B cell (primary cell): ENCODE results near the gene STAT5B. TPM values are rescaled to one million over a fixed set of nuclear protein-coding genes. Genes with fewer than 3 reads are reported as not detected.
"Not testable (repeated sequence)": the region's sequence is repeated elsewhere in the genome, so short reads cannot be mapped to it uniquely, and the experiment has no call there.

Experiments used
- ATAC-seq: fragments of 200-7000 bp; cut with Tn5 transposase; one replicate; pipeline ENCODE4 v1.10.0; 2021; ENCODE audit warnings: low read depth, mild to moderate bottlenecking, moderate number of reproducible peaks, moderate library complexity
- CTCF ChIA-PET: fragments of 350-600 bp; sonication (Branson Sonifier 250); formaldehyde crosslinking; loops from one replicate; lab custom pipeline; 2021; ENCODE audit warnings: antibody characterized with exemption, inconsistent platforms; lab: Charles Lee
- POLR2A ChIA-PET: fragments of 350-600 bp; sonication (Branson Sonifier 250); formaldehyde crosslinking; loops from one replicate; lab custom pipeline; 2021; ENCODE audit warnings: antibody characterized with exemption; lab: Charles Lee
- DNase-seq: peaks from one replicate; pipeline ENCODE4 v3.0.0; 2013
- H2AFZ ChIP-seq: 2 replicates; pipeline ENCODE4 v1.6.1; 2012; ENCODE audit warnings: mild to moderate bottlenecking, low read depth, low read length; ENCODE audit not compliant: insufficient read depth, poor library complexity, severe bottlenecking
- H3K27ac ChIP-seq, 2 donors: 1 replicate in 1 of 2; 2 replicates in 1 of 2; pipeline ENCODE4 v1.5.1; 2012 to 2013; ENCODE audit warnings: low read length in 2 of 2, mild to moderate bottlenecking in 2 of 2, moderate library complexity in 1 of 2
- H3K27me3 ChIP-seq, 4 experiments: fragments of 200-600 bp in 1 of 4; sonication (generic) in 1 of 4; replicated peaks in 1 of 4; 1 replicate in 2 of 4; 2 replicates in 2 of 4; pipeline versions ENCODE4 v1.6.1 to v1.7.0; 2013 to 2016; ENCODE audit warnings: low read length in 3 of 4, mild to moderate bottlenecking in 2 of 4, mixed read lengths in 1 of 4, moderate library complexity in 1 of 4; ENCODE audit not compliant: insufficient read depth in 4 of 4, control insufficient read depth in 3 of 4; ENCODE audit errors: control extremely low read depth in 1 of 4
- H3K36me3 ChIP-seq, 2 experiments: replicated peaks in 1 of 2; 1 replicate in 1 of 2; 2 replicates in 1 of 2; pipeline versions ENCODE4 v1.6.1 to v1.7.1; 2013; ENCODE audit warnings: low read length in 1 of 2; ENCODE audit not compliant: insufficient read depth in 2 of 2, control insufficient read depth in 1 of 2; ENCODE audit errors: control extremely low read depth in 1 of 2, extremely low read depth in 1 of 2
- H3K4me1 ChIP-seq, 2 donors: fragments of 200-600 bp in 1 of 2; sonication (generic) in 1 of 2; 1 replicate in 1 of 2; 2 replicates in 1 of 2; pipeline versions ENCODE4 v1.5.1 to v1.6.1; 2013 to 2017; ENCODE audit warnings: low read length in 2 of 2; ENCODE audit not compliant: control insufficient read depth in 2 of 2, insufficient read depth in 2 of 2
- H3K4me2 ChIP-seq: replicated peaks from 2 replicates; pipeline ENCODE3; 2012; ENCODE audit warnings: mild to moderate bottlenecking, low read depth, low read length; ENCODE audit not compliant: poor library complexity, severe bottlenecking
- H3K4me3 ChIP-seq, 5 experiments: fragments of 200-600 bp in 1 of 5; sonication (generic) in 1 of 5; 1 replicate in 3 of 5; 2 replicates in 2 of 5; pipeline versions ENCODE4 v1.5.1 to v1.7.0; 2011 to 2016; ENCODE audit warnings: low read length in 4 of 5, mild to moderate bottlenecking in 4 of 5, low read depth in 2 of 5, control low read depth in 1 of 5, moderate library complexity in 1 of 5; ENCODE audit not compliant: insufficient read depth in 1 of 5; ENCODE audit errors: control extremely low read depth in 1 of 5, extremely low read depth in 1 of 5
- H3K79me2 ChIP-seq: fragments of 200-600 bp; sonication (generic); one replicate; pipeline ENCODE4 v1.6.0; 2016; ENCODE audit warnings: low read length; ENCODE audit not compliant: control insufficient read depth, insufficient read depth
- H3K9ac ChIP-seq: fragments of 200-600 bp; sonication (generic); 2 replicates; pipeline ENCODE4 v1.6.1; 2017; ENCODE audit warnings: mild to moderate bottlenecking, low read length, moderate library complexity
- H3K9me3 ChIP-seq, 3 donors: one replicate each; pipeline versions ENCODE4 v1.6.1 to v1.7.1; 2013; ENCODE audit warnings: low read length in 2 of 3; ENCODE audit not compliant: control insufficient read depth in 2 of 3, insufficient read depth in 1 of 3; ENCODE audit errors: control extremely low read depth in 1 of 3
- H4K20me1 ChIP-seq: 2 replicates; pipeline ENCODE4 v1.6.0; 2012; ENCODE audit warnings: mild to moderate bottlenecking, low read length; ENCODE audit not compliant: insufficient read depth, control insufficient read depth, poor library complexity, severe bottlenecking
- H3K27ac Mint-ChIP-seq: one replicate; pipeline ENCODE4 v1.8.0; 2021; ENCODE audit warnings: mixed read lengths
- H3K27me3 Mint-ChIP-seq: one replicate; pipeline ENCODE4 v1.8.0; 2021; ENCODE audit warnings: mixed read lengths
- H3K4me1 Mint-ChIP-seq: one replicate; pipeline ENCODE4 v1.8.0; 2021; ENCODE audit warnings: mixed read lengths
- H3K4me3 Mint-ChIP-seq: one replicate; pipeline ENCODE4 v1.8.0; 2021; ENCODE audit warnings: mixed read lengths
- H3K9me3 Mint-ChIP-seq: one replicate; pipeline ENCODE4 v1.8.0; 2022; ENCODE audit warnings: mixed read lengths; ENCODE audit not compliant: insufficient read depth
- EZH2 ChIP-seq: IDR thresholded peaks from 2 replicates; pipeline ENCODE4 v1.6.1; 2012; ENCODE audit warnings: borderline replicate concordance, low read depth, mild to moderate bottlenecking, moderate library complexity, low read length; ENCODE audit not compliant: insufficient read depth, poor library complexity, severe bottlenecking
- WGBS: methylation state at CpG from one replicate; pipeline ENCODE4 v1.1.5; 2013; ENCODE audit warnings: missing lambda C conversion rate; ENCODE audit not compliant: insufficient coverage; 5-methylcytosine and 5-hydroxymethylcytosine counted together
- intact Hi-C: fragments of 100-400 bp; cut with micrococcal nuclease; formaldehyde crosslinking; loops from one replicate; pipeline ENCODE4 v1.10.0; 2022
- polyA plus RNA-seq: library from polyadenylated mRNA; depleted of rRNA; stranded (reverse); fragments of >200 nt; gene quantifications from 2 replicates; pipeline ENCODE4 v1.2.3, GENCODE V29; 2012
- total RNA-seq, 2 donors: library from RNA; stranded (reverse); fragments of 120-200 nt in 1 of 2; gene quantifications; 1 replicate in 1 of 2; 2 replicates in 1 of 2; pipeline versions ENCODE4 v1.2.3 to v1.2.4, GENCODE V29; 2013 to 2022
- TF ChIP-seq, protein P1 (sequence below): fragments of 200-600 bp; IDR thresholded peaks from one replicate; pipeline ENCODE4 v1.8.0; 2022; ENCODE audit warnings: antibody characterized with exemption, mild to moderate bottlenecking

STAT5B gene
- total and polyA plus RNA-seq, 2 donors (not counting 1 experiment from before 2014, with no cell fraction given) = 70.0 to 103 TPM

DNA sequence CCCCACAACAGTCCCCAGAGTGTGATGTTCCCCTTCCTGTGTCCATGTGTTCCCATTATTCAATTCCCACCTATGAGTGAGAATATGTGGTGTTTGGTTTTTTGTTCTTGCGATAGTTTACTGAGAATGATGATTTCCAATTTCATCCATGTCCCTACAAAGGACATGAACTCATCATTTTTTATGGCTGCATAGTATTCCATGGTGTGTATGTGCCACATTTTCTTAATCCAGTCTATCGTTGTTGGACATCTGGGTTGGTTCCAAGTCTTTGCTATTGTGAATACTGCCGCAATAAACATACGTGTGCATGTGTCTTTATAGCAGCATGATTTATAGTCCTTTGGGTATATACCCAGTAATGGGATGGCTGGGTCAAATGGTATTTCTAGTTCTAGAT, 11.8 kb downstream of the STAT5B start:
- intact Hi-C loops, H3K27me3 Mint-ChIP-seq, H4K20me1 ChIP-seq, H3K27ac ChIP-seq, H3K4me3 ChIP-seq, H3K4me2 ChIP-seq, H3K9ac ChIP-seq, H2AFZ ChIP-seq, H3K27me3 ChIP-seq, H3K4me3 Mint-ChIP-seq, DNase-seq, H3K9me3 Mint-ChIP-seq, ATAC-seq, H3K9me3 ChIP-seq, H3K27ac Mint-ChIP-seq, H3K36me3 ChIP-seq: not testable (repeated sequence)
- Histone ChIP-seq H3K79me2 (peaks cover 73% of the 10 kb centered on the region), H3K4me1 (peaks cover 4 to 13% of the 10 kb centered on the region in 2 donors)
- POLR2A ChIA-PET = interaction anchor here (0.7 kb wide), 2 partner anchors 23 to 74 kb away, joined by 4 read pairs; no protein-coding TSS in a partner anchor
- H3K4me1 Mint-ChIP-seq = peaks cover 21% of the 10 kb centered on the region
- CTCF ChIA-PET = interaction anchor here (0.9 kb wide), 1 partner anchor 24 kb away, joined by 3 read pairs; no protein-coding TSS in a partner anchor
- WGBS = no CpG with 5 or more reads among the region's 4 CpGs

GRCh38 chr17:42260318-42260717, 15.9 kb downstream of the STAT5B start:
- Histone ChIP-seq H3K9me3 (no peaks in the 10 kb centered on the region), H3K4me2 (no peak overlapping the region), H3K27ac (no peak overlapping the region), H3K4me3 (no peak overlapping the region), H3K9ac (no peak overlapping the region), H2AFZ (no peak overlapping the region), H3K79me2 (peaks cover 65% of the 10 kb centered on the region), H3K27me3 (no peaks in the 10 kb centered on the region), H3K36me3 (no peaks in the 10 kb centered on the region), H3K4me1 (peaks cover 4 to 13% of the 10 kb centered on the region in 2 donors), H4K20me1 (no peaks in the 10 kb centered on the region)
- no peak for DNase-seq
- 92% methylated on average over 4 of the region's 6 CpGs for WGBS
- intact Hi-C loops = no loop called here
- H3K27ac Mint-ChIP-seq = no peak overlapping the region
- peaks cover 21% of the 10 kb centered on the region for H3K4me1 Mint-ChIP-seq
- ChIA-PET POLR2A (no interaction called here), CTCF (interaction anchor here (1.5 kb wide), 1 partner anchor 14 kb away, joined by 5 read pairs; no protein-coding TSS in a partner anchor)
- H3K27me3 Mint-ChIP-seq = no peaks in the 10 kb centered on the region
- TF ChIP-seq EZH2 = no peak
- TF ChIP-seq, protein P1, sequence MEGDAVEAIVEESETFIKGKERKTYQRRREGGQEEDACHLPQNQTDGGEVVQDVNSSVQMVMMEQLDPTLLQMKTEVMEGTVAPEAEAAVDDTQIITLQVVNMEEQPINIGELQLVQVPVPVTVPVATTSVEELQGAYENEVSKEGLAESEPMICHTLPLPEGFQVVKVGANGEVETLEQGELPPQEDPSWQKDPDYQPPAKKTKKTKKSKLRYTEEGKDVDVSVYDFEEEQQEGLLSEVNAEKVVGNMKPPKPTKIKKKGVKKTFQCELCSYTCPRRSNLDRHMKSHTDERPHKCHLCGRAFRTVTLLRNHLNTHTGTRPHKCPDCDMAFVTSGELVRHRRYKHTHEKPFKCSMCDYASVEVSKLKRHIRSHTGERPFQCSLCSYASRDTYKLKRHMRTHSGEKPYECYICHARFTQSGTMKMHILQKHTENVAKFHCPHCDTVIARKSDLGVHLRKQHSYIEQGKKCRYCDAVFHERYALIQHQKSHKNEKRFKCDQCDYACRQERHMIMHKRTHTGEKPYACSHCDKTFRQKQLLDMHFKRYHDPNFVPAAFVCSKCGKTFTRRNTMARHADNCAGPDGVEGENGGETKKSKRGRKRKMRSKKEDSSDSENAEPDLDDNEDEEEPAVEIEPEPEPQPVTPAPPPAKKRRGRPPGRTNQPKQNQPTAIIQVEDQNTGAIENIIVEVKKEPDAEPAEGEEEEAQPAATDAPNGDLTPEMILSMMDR = no peak
- no peaks in the 10 kb centered on the region for H3K9me3 Mint-ChIP-seq
- ATAC-seq = no peak
- H3K4me3 Mint-ChIP-seq = no peak overlapping the region
